GM12873 (cell line): ENCODE measurements around the gene USP34.

Experiments
- CTCF ChIP-seq: IDR thresholded peaks from 2 replicates; pipeline ENCODE4 v1.5.1; 2012; ENCODE audit warnings: low read depth, mild to moderate bottlenecking, moderate library complexity, low read length, control low read depth; ENCODE audit not compliant: insufficient read depth; ENCODE audit errors: missing control alignments

Gene USP34

GRCh38 chr2:61419129-61419528 lies 51.8 kb downstream of the USP34 start:
- no peak for TF ChIP-seq CTCF

- TF ChIP-seq CTCF, result no peak
These were observed 53.8 kb downstream of the USP34 start for GRCh38 chr2:61416871-61417645.

- TF ChIP-seq CTCF, result no peak
These were observed 55.6 kb downstream of the USP34 start for GRCh38 chr2:61415265-61415664.

DNA sequence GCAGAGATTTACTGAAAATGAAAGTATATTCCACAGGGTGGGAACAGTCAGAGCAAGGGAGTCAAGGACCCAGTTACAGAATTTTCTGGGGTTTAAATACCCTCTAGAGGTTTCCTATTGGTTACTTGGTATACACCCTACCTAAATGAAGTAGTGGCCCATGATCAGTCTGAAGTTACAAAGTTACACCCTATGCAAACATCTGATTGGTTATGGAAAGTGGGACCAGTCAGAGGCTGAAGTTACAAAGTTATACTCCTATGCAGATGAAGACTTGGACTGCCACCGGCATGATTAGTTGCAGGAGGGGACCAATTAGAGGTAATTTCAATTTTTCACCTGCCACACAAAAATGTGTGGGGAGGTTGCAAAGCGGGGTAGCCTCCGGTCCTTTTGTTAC lies 56.2 kb downstream of the USP34 start:
- TF ChIP-seq CTCF, result no peak

DNA sequence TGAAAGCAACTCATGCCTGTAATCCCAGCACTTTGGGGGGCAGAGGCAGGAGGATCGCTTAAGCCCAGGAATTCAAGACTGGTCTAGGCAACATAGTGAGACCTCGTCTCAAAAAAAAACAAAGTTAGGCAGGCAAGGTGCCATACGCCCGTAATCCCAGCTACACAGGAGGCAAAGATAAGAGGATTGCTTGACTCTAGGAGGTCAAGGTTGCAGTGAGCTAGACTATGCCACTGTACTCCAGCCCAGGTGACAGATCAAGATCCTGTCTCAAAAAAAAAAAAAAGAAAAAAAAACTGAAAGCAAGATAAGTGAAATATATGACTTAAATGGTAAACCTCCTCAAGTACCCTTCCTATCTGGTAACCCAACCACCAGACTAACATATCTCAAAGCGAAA lies 59.8 kb downstream of the USP34 start:
- no peak for TF ChIP-seq CTCF

DNA sequence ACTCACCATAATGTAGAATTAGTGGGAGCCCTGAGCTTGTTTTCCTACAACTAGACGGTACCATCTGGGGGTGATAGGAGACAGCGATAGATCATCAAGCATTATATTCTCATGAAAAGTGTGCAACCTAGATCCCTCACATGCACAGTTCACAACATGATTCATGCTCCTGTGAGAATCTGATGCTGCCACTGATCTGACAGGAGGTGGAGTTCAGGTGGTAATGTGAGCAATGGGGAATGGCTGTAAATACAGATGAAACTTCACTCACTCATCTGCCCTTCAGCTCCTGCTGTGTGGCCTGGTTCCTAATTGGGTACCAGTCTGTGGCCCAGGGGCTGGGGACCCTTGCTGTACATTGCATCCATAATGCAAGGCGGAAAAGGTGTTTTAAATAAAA lies 60.7 kb downstream of the USP34 start:
- TF ChIP-seq CTCF, result no peak

DNA sequence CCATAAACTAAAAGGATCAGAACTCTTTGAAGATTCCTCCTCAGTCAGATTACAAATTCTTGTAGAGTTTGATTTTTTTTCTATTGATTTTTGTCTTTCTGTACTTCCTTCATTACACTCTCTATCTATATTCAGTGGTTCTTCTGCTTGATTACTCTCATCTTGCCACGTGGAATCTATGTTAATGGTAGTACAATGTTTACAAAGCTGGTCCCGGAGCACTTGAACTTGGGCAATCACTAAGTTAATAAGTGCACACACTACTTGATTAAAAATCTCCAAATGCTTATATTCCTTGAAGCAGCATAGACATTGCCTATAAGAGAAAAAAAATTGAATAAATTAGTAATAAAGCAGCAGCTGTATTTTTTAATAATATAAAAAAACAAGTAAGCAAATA lies 65.1 kb downstream of the USP34 start:
- no peak for TF ChIP-seq CTCF
